ENCODE results near the gene SELE. TPM values are rescaled to one million over a fixed set of nuclear protein-coding genes. Genes with fewer than 3 reads are reported as not detected.

SELE gene
- total RNA-seq, 4 donors from 2014 or later: 0.21 to 6.8 (median 1.9) TPM

DNA sequence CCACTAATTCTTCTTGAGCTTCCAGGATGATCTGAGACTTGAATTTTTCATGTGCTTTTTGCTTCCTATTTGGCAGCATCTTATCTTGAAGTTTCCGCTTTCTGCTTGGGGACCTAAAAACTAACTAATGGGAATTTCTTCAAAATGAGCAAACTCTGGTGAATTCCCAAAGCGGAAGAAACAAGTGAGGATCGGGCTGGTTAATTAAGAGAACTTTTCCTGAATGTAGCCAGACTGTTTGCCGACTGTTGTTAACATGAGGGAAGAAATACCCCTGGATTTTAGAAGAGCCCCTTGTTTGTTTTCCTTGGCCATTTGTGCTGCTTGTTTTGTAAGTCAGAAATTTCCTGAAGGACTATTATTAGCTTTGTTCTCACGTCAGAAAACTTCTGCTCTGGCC is 6.1 kb upstream of the SELE start:
- H3K4me3 ChIP-seq: no peak overlapping the region
- peaks cover 0 to 3% (median 0%) of the 10 kb centered on the region in 4 donors for H3K9me3 ChIP-seq
- no peak for DNase-seq (ENCODE audit: low spot score in 2 of 2)
- peak overlapping the region in 2 of 4 donors; percentile 9 to 64 for H3K27ac ChIP-seq
- no peaks in the 10 kb centered on the region for H3K36me3 ChIP-seq
- no peaks in the 10 kb centered on the region for H3K27me3 ChIP-seq
- TF ChIP-seq POLR2A (IDR thresholded peaks at IDR 0.05): no peak
- TF ChIP-seq EP300 (IDR thresholded peaks at IDR 0.05): peak in 1 of 2 donors; percentile 19
- WGBS, 2 donors: 35 to 48% methylated on average over 5 of the region's 5 CpGs
- peaks cover 0 to 32% (median 3%) of the 10 kb centered on the region in 4 donors for H3K4me1 ChIP-seq

DNA sequence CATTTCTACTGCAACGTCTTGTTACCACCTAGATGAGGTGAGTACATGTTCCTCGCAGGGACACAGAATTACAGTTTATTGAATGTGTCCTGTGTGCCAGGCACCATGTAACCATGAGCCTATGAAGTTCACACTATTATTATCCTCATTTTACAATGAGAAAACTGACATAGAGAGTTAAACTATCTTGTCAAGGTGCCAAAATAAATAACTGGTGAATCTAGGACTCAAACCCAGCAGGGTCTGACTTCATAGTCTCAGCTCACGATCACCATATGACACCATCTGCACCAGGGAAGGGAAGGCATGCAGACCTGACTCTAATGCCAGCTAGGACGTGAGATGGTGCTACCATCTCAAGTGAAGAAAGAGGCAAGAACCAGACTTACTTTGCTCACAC is 2.4 kb downstream of the SELE start:
- Histone ChIP-seq H3K36me3 (no peaks in the 10 kb centered on the region), H3K4me3 (no peak overlapping the region)
- WGBS, 2 donors: 69 to 72% methylated on average over 4 of the region's 4 CpGs

DNA sequence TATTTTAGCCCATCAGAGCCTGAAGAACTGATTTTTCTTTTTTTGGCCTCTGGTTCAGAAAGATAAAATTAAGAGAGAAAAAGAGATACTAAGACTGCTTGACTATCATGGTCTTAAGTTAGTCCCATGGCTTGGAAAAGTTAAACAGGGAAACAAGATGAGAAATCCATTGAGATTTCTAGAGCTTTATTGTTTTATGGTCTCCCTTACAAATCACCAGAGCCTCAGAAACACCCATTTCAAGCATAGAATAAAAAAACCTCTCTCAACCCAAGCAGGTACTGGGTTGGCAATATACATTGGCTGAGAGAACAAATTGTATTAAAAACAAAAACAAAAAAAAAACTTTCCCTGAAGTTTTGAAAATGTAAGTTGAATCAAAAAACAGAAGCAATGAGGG is 3.9 kb downstream of the SELE start:
- H3K4me1 ChIP-seq: peaks cover 0 to 4% (median 0%) of the 10 kb centered on the region in 4 donors
- TF ChIP-seq, protein P1, sequence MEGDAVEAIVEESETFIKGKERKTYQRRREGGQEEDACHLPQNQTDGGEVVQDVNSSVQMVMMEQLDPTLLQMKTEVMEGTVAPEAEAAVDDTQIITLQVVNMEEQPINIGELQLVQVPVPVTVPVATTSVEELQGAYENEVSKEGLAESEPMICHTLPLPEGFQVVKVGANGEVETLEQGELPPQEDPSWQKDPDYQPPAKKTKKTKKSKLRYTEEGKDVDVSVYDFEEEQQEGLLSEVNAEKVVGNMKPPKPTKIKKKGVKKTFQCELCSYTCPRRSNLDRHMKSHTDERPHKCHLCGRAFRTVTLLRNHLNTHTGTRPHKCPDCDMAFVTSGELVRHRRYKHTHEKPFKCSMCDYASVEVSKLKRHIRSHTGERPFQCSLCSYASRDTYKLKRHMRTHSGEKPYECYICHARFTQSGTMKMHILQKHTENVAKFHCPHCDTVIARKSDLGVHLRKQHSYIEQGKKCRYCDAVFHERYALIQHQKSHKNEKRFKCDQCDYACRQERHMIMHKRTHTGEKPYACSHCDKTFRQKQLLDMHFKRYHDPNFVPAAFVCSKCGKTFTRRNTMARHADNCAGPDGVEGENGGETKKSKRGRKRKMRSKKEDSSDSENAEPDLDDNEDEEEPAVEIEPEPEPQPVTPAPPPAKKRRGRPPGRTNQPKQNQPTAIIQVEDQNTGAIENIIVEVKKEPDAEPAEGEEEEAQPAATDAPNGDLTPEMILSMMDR (IDR thresholded peaks at IDR 0.05): no peak
- TF ChIP-seq EP300 (IDR thresholded peaks at IDR 0.05) (no peak), POLR2A (IDR thresholded peaks at IDR 0.05) (no peak)
- no peaks in the 10 kb centered on the region for H3K9me3 ChIP-seq
- H3K27me3 ChIP-seq: no peaks in the 10 kb centered on the region
- no peaks in the 10 kb centered on the region for H3K36me3 ChIP-seq
- no peak overlapping the region for H3K27ac ChIP-seq
- no peak for DNase-seq (ENCODE audit: low spot score in 2 of 2)
- no peak overlapping the region for H3K4me3 ChIP-seq

More for the DNA sequence above, 2.4 kb downstream of the SELE start:
- no peaks in the 10 kb centered on the region for H3K9me3 ChIP-seq
- H3K4me1 ChIP-seq: no peaks in the 10 kb centered on the region
- TF ChIP-seq, protein P1 (IDR thresholded peaks at IDR 0.05): no peak
- TF ChIP-seq EP300 (IDR thresholded peaks at IDR 0.05) (no peak), POLR2A (IDR thresholded peaks at IDR 0.05) (no peak)
- no peaks in the 10 kb centered on the region for H3K27me3 ChIP-seq
- DNase-seq (ENCODE audit: low spot score in 2 of 2): no peak
- H3K27ac ChIP-seq: no peak overlapping the region

DNA sequence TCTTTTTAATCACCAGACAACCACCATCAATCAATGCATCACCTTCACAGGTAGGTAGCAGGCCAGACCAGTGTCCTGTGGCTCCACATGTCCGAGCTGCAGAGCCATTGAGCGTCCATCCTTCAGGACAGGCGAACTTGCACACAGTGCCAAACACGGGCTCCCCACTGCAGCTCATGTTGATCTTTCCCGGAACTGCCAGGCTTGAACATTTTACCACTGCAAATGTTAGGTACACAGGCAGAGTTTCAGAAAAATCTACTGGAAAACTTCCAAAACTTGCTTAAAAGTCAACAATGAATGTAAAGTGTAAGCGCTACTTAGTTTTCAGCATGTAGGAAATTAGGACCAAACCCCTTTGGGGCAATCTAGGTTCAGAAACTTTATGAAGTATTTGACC is 6.6 kb downstream of the SELE start:
- Histone ChIP-seq H3K4me3 (no peak overlapping the region), H3K27ac (no peak overlapping the region), H3K27me3 (no peaks in the 10 kb centered on the region), H3K36me3 (no peaks in the 10 kb centered on the region), H3K9me3 (no peaks in the 10 kb centered on the region), H3K4me1 (peaks cover 0 to 17% (median 0%) of the 10 kb centered on the region in 4 donors)
- no peak for TF ChIP-seq POLR2A (IDR thresholded peaks at IDR 0.05)
- TF ChIP-seq EP300 (IDR thresholded peaks at IDR 0.05): no peak
- TF ChIP-seq, protein P1 (IDR thresholded peaks at IDR 0.05): no peak
- no peak for DNase-seq (ENCODE audit: low spot score in 2 of 2)
- WGBS, 2 donors: 84 to 88% methylated on average over 6 of the region's 6 CpGs

DNA sequence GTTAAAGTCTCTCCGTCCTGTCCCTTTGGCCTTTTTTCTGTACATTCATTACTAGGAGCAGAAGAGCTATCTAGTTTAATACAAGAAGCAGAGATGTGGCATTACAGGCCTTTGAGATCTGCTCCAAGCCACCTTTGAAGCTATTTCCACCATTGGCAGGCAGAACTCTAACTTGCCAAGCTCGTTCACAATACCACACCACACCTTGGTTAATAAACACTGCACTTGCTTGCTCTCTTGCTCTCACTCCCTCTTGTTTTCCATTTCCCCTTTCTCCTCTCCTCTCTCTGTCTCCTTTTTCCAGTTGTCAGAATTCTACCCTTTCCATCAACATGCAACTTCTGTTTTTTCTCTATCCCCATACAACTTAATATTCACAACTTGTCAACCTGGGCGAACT is 7.0 kb downstream of the SELE start:
- no peak for DNase-seq (ENCODE audit: low spot score in 2 of 2)
- Histone ChIP-seq H3K27ac (no peak overlapping the region), H3K27me3 (no peaks in the 10 kb centered on the region), H3K36me3 (no peaks in the 10 kb centered on the region), H3K9me3 (no peaks in the 10 kb centered on the region), H3K4me1 (peaks cover 0 to 17% (median 0%) of the 10 kb centered on the region in 4 donors), H3K4me3 (no peak overlapping the region)
- TF ChIP-seq, protein P1 (IDR thresholded peaks at IDR 0.05): no peak
- TF ChIP-seq EP300 (IDR thresholded peaks at IDR 0.05): no peak
- TF ChIP-seq POLR2A (IDR thresholded peaks at IDR 0.05): no peak
- 87 to 91% methylated on average over 3 of the region's 3 CpGs for WGBS, 2 donors

DNA sequence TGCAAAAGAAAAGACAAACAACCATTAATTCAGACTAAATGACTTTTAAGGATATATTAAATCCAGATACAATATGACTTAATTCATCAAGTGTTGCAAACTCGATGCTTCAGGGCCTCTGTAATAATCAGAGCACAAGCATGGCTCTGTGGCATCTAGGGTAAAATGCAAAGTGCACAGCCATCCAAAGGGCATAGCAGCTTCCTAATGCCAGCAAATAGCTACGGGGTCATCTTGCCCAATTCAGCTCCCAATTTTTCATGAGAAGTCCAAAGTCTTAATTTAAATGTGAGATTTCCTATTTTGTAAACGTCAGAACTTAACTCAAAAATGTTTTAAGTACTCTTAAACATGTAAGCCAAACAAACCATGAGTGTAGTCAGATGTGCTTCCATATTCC is 7.9 kb downstream of the SELE start:
- peaks cover 0 to 17% (median 0%) of the 10 kb centered on the region in 4 donors for H3K4me1 ChIP-seq
- no peaks in the 10 kb centered on the region for H3K27me3 ChIP-seq
- WGBS, 2 donors: 56 to 65% methylated on average over 3 of the region's 3 CpGs
- TF ChIP-seq EP300 (IDR thresholded peaks at IDR 0.05) (no peak), POLR2A (IDR thresholded peaks at IDR 0.05) (no peak)
- TF ChIP-seq, protein P1 (IDR thresholded peaks at IDR 0.05): no peak
- no peak overlapping the region for H3K4me3 ChIP-seq
- no peak for DNase-seq (ENCODE audit: low spot score in 2 of 2)
- H3K36me3 ChIP-seq: no peaks in the 10 kb centered on the region
- H3K9me3 ChIP-seq: no peaks in the 10 kb centered on the region
- no peak overlapping the region for H3K27ac ChIP-seq
